GM19240 (cell line): ENCODE measurements around the gene MMEL1.
"Not testable (repeated sequence)": the region's sequence is repeated elsewhere in the genome, so short reads cannot be mapped to it uniquely, and the experiment has no call there.

Experiments used
- DNase-seq: peaks from one replicate; pipeline ENCODE4 v3.0.0; 2011; ENCODE audit warnings: low spot score; ENCODE audit not compliant: insufficient read length

MMEL1 gene, protein sequence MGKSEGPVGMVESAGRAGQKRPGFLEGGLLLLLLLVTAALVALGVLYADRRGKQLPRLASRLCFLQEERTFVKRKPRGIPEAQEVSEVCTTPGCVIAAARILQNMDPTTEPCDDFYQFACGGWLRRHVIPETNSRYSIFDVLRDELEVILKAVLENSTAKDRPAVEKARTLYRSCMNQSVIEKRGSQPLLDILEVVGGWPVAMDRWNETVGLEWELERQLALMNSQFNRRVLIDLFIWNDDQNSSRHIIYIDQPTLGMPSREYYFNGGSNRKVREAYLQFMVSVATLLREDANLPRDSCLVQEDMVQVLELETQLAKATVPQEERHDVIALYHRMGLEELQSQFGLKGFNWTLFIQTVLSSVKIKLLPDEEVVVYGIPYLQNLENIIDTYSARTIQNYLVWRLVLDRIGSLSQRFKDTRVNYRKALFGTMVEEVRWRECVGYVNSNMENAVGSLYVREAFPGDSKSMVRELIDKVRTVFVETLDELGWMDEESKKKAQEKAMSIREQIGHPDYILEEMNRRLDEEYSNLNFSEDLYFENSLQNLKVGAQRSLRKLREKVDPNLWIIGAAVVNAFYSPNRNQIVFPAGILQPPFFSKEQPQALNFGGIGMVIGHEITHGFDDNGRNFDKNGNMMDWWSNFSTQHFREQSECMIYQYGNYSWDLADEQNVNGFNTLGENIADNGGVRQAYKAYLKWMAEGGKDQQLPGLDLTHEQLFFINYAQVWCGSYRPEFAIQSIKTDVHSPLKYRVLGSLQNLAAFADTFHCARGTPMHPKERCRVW

GRCh38 chr1:2632561-2633361 lies at the start of gene MMEL1:
TSS of gene MMEL1 (minus strand) at chr1:2633016. CDS start at chr1:2629484, 3,532 bp downstream.
- no peak for DNase-seq

- not testable (repeated sequence) for DNase-seq
Measured at GRCh38 chr1:2676726-2677125, 43.9 kb upstream of the MMEL1 start.

DNA sequence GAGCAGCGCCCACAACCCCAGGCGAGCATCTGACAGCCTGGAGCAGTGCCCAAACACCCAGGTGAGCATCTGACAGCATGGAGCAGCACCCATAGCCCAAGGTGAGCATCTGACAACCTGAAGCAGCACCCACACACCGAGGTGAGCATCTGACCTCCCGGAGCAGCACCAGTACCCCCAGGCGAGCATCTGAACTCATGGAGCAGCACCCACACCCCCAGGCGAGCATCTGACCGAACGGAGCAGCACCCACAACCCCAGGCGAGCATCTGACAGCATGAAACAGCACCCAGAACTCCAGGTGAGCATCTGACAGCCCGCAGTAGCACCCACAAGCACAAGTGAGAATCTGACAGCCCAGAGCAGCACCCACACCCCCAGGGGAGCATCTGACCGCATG lies 38.8 kb upstream of the MMEL1 start:
- DNase-seq = not testable (repeated sequence)

- DNase-seq = not testable (repeated sequence)
Measured at GRCh38 chr1:2659806-2660205, 27.0 kb upstream of the MMEL1 start.

DNA sequence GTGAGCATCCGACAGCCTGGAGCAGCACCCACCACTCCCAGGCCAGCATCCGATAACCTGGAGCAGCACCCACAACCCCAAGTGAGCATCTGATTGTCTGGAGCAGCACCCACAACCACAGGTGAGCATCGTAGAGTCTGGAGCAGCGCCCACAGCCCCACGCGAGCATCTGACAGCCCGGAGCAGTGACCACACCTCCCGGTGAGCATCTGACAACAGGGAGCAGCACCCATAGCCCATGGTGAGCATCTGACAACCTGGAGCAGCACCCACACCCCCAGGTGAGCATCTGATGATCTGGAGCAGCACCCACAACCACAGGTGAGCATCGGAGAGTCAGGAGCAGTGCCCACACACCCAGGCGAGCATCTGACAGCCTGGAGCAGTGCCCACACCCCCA lies 25.1 kb upstream of the MMEL1 start:
- not testable (repeated sequence) for DNase-seq

DNA sequence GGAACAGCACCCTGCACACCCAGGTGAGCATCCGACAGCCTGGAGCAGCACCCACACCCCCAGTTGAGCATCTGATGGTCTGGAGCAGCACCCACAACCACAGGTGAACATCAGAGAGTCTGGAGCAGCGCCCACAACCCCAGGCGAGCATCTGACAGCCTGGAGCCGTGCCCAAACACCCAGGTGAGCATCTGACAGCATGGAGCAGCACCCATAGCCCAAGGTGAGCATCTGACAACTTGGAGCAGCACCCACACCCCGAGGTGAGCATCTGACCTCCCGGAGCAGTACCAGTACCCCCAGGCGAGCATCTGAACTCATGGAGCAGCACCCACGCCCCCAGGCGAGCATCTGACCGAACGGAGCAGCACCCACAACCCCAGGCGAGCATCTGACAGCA lies 24.3 kb upstream of the MMEL1 start:
- DNase-seq = not testable (repeated sequence)

DNA sequence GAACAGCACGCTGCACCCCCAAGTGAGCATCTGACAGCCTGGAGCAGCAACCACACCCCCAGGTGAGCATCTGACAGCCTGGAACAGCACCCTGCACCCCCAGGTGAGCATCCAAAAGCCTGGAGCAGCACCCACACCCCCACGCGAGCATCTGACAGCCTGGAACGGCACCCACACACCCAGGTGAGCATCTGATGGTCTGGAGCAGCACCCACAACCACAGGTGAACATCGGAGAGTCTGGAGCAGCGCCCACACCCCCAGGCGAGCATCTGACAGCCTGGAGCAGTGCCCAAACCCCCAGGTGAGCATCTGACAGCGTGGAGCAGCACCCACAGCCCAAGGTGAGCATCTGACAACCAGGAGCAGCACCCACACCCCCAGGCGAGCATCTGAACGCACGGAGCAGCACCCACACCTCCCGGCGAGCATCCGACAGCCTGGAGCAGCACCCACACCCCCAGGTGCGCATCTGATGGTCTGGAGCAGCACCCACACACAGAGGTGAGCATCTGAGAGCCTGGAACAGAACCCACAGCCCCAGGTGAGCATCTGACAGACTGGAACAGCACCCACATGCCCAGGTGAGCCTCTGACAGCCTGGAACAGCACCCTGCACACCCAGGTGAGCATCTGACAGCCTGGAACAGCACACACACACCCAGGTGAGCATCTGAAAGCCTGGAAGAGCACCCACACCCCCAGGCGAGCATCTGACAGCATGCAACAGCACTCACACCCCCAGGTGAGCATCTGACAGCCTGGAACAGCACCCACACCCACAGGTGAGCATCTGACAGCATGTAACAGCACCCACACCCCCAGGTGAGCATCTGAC lies 23.0 kb upstream of the MMEL1 start:
- DNase-seq = not testable (repeated sequence)

DNA sequence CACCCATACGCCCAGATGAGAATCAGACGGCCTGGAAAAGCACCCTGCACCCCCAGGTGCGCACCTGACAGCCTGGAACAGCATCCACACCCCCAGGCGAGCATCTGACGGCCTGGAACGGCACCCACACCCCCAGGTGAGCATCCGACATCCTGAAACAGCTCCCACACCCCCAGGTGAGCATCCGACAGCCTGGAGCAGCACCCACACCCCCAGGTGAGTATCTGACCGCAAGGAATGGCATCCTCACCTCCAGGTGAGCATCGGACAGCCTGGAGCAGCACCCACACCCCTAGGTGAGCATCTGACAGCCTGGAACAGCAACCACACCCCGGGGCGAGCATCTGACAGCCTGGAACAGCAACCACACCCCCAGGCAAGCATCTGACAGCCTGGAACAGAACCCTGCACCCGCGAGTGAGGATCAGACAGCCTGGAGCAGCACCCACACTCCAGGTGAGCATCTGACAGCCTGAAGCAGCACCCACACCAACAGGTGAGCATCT lies 21.7 kb upstream of the MMEL1 start:
- not testable (repeated sequence) for DNase-seq

DNA sequence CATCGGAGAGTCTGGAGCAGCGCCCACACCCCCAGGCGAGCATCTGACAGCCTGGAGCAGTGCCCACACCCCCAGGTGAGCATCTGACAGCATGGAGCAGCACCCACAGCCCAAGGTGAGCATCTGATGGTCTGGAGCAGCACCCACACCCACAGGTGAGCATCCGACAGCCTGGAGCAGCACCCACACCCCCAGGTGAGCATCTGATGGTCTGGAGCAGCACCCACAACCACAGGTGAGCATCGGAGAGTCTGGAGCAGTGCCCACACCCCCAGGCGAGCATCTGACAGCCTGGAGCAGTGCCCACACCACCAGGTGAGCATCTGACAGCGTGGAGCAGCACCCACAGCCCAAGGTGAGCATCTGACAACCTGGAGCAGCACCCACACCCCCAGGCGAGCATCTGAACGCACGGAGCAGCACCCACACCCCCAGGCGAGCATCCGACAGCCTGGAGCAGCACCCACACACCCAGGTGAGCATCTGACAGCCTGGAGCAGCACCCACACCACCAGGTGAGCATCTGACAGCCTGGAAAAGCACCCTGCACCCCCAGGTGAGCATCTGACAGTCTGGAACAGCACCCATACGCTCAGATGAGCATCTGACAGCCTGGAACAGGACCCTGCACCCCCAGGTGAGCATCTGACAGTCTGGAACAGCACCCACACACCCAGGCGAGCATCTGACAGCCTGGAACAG lies 21.1 kb upstream of the MMEL1 start:
- not testable (repeated sequence) for DNase-seq

DNA sequence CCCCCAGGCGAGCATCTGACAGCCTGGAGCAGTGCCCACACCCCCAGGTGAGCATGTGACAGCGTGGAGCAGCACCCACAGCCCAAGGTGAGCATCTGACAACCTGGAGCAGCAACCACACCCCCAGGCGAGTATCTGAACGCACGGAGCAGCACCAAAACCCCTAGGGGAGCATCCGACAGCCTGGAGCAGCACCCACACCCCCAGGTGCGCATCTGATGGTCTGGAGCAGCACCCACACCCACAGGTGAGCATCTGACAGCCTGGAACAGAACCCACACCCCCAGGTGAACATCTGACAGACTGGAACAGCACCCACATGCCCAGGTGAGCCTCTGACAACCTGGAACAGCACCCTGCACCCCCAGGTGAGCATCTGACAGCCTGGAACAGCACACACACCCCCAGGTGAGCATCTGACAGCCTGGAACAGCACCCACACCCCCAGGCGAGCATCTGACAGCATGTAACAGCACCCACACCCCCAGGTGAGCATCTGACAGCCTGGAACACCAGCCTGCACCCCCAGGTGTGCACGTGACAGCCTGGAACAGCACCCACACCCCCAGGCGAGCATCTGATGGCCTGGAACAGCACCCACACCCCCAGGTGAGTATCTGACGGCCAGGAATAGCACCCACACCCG lies 20.2 kb upstream of the MMEL1 start:
- not testable (repeated sequence) for DNase-seq

DNA sequence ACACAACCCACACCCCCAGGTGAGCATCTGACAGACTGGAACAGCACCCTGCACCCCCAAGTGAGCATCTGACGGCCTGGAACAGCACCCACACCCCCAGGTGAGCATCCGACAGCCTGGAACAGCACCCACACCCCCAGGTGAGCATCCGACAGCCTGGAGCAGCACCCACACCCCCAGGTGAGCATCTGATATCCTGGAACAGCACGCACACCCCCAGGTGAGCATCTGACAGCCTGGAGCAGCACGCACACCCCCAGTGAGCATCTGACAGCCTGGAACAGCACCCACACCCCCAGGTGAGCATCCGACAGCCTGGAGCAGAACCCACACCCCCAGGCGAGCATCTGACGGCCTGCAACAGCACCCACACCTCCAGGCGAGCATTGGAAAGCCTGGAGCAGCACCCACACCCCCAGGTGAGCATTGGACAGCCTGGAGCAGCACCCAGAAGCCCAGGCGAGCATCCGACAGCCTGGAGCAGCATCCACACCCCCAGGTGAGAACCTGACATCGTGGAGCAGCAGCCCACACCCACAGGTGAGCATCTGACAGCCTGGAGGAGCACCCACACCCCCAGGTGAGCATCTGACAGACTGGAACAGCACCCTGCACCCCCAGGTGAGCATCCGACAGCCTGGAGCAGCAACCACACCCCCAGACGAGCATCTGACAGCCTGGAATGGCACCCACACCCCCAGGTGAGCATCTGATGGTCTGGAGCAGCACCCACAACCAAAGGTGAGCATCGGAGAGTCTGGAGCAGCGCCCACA lies 19.5 kb upstream of the MMEL1 start:
- DNase-seq = not testable (repeated sequence)

DNA sequence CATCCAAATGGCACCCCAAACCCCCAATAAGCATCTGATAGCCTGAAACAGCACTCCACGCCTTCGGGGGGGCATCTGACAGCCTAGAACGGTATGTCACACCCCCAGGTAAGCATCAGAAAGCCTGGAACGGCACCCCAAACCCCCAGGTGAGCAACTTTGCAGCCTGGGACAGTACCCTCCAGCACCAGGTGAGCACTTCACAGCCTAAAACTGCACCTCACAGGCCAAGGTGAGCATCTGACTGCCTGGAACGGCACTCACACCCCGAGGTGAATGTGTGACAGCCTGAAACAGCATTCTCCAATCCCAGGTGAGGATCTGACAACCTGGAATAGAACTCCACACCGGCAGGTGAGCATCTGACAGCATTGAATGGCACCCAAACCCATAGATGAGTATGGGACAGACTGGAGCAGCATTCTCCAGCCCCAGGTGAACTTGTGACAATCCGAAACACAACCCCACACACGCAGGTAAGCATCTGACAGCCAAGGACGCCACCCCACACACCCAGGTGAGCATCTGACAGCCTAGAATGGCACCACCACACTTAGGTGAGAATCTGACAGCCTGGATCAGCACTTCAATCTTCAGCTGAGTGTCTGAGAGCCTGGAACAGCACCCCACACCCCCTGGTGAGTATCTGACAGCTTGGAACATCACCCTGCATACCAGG lies 18.3 kb upstream of the MMEL1 start:
- no peak for DNase-seq

DNA sequence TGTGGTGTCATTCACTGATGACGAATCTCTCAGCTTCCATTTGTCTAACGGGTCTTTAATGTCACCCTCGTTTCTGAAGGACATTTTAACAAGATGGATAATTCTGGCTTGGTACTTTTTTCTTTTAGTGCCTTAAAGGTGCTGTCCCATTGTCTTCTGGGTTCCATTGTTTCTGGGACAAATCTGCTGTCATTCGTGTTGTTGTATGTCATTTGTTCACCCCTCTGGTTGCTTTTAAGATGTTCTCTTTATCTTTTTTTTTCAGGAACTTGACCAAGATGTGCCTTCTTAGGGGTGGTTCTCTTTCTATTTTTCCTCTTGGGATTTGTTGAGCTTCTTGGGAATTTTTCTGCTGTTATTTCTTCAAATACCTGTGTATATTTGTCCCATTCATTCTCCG lies 14.0 kb upstream of the MMEL1 start:
- DNase-seq = no peak

DNA sequence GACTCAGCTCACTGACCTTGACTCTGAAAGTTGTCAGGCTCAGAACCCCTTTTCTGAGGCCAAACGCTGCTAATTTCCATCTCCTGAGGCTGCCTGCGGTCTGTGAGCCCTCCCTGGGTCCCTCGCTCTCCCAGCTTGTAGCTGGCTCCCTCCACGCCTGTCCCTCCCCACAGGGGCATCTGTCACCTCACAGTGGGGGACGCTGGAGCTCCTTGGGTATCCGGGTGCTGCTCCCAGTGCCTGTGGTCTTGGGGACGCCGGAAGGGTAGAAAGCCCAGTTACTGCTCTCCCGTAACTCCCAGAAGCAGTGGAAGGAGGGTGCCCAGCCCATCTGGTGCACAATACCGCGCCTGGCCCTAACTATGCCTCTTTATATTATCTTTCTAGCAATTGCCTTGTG lies 13.0 kb upstream of the MMEL1 start:
- no peak for DNase-seq

GRCh38 chr1:2645143-2645542 lies 12.3 kb upstream of the MMEL1 start:
- no peak for DNase-seq

DNA sequence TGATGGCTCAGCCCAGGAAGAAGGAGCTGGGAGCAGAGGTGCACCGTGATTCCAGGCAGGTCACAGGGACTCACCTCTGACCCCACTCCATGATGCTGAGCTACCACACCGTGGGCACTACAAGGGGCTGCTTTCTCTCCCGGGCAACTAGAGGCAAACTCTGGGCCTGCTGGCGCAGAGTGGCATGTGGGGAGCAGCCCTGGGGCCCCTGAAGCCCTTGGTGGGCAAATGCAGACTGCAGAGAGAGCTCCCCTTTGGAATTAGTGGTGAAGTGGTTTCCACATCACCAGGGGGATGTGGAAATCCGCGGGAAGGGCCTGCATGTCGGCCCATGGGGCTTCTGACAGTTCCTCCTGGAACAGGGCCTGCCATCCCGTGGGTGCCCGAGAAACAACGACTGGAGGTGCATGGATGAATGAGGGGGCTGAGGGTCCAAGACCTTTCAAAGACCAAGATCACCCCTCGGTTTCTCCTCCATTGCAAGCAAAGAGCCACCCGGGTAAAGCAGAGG lies 11.8 kb upstream of the MMEL1 start:
- DNase-seq = no peak

DNA sequence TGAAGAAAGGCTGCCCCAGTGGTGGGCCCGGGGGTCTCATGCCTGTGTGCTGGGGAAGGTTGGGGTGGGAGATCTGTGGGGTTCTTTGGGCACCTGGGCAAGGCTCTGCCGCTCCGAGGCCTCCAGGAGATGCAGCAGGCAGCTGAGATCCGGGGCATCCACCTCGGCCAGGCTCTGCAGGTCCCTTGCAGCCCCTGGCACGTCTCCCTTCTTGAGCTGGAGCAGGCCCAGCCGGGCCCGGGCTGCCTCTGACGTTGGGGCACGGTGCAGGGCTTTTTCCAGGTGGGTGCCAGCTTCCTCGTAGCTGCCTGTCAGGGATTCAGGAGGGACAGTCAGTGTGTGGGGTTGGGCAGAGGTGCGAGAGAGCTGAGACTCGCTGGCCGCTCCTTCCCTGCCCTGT lies 11.4 kb upstream of the MMEL1 start:
- no peak for DNase-seq
